ENCODE measurements around the gene OR51Q1. TPM values are rescaled to one million over a fixed set of nuclear protein-coding genes. Genes with fewer than 3 reads are reported as not detected.

The OR51Q1 gene
- total RNA-seq, 2 experiments from 2014 or later: not detected

DNA sequence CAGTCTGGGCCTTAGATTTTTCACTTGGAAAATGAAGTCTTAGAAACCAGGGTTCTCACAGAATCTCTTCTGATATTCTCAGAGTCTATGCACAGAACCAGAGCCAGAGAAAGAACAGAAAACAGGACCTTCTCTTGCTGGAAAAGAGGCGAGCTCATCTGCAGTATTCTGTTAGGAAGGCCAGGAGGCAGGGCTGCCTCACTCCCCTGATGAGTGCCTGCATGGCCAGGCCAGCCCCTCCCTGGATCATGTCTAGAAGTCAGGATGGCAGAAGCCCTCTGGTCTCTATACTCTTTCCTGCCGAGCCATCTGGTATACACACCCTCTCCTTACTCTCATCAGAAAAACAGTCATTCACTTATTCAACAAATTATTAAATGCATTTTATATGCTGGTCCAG lies 37.6 kb upstream of the OR51Q1 start:
- Mint-ChIP-seq H3K9me3 (peaks cover 2% of the 10 kb centered on the region), H3K27ac (no peak overlapping the region), H3K36me3 (ENCODE audit: low read depth) (no peaks in the 10 kb centered on the region), H3K27me3 (no peaks in the 10 kb centered on the region), H3K4me3 (no peak overlapping the region), H3K4me1 (ENCODE audit: low read depth) (no peaks in the 10 kb centered on the region)
- H3K9me3 ChIP-seq (ENCODE audit: control insufficient read depth in 1 of 2, insufficient read depth in 1 of 2, low read length in 2 of 2): no peaks in the 10 kb centered on the region
- ChIA-PET POLR2A (no interaction called here), CTCF (no interaction called here)
- H3K36me3 ChIP-seq (ENCODE audit: insufficient read depth, low read length): no peaks in the 10 kb centered on the region
- H3K4me1 ChIP-seq (ENCODE audit: insufficient read depth, low read length): no peaks in the 10 kb centered on the region
- no peak overlapping the region for H3K27ac ChIP-seq (ENCODE audit: low read depth in 1 of 2, low read length in 2 of 2)
- intact Hi-C loops (cut with DNase I, micrococcal nuclease): loop anchor here in 1 of 2 experiments (10.0 kb wide), 1 partner anchor 1200 kb away; no protein-coding TSS in a partner anchor
- H3K4me3 ChIP-seq (ENCODE audit: low read length): no peak overlapping the region
- H3K27me3 ChIP-seq (ENCODE audit: control insufficient read depth in 1 of 2, insufficient read depth in 2 of 2, low read length in 2 of 2): no peaks in the 10 kb centered on the region
- TF ChIP-seq, protein P1, sequence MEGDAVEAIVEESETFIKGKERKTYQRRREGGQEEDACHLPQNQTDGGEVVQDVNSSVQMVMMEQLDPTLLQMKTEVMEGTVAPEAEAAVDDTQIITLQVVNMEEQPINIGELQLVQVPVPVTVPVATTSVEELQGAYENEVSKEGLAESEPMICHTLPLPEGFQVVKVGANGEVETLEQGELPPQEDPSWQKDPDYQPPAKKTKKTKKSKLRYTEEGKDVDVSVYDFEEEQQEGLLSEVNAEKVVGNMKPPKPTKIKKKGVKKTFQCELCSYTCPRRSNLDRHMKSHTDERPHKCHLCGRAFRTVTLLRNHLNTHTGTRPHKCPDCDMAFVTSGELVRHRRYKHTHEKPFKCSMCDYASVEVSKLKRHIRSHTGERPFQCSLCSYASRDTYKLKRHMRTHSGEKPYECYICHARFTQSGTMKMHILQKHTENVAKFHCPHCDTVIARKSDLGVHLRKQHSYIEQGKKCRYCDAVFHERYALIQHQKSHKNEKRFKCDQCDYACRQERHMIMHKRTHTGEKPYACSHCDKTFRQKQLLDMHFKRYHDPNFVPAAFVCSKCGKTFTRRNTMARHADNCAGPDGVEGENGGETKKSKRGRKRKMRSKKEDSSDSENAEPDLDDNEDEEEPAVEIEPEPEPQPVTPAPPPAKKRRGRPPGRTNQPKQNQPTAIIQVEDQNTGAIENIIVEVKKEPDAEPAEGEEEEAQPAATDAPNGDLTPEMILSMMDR (IDR thresholded peaks at IDR 0.05): no peak
- DNase-seq (no peak), ATAC-seq (ENCODE audit: poor library complexity) (no peak)

DNA sequence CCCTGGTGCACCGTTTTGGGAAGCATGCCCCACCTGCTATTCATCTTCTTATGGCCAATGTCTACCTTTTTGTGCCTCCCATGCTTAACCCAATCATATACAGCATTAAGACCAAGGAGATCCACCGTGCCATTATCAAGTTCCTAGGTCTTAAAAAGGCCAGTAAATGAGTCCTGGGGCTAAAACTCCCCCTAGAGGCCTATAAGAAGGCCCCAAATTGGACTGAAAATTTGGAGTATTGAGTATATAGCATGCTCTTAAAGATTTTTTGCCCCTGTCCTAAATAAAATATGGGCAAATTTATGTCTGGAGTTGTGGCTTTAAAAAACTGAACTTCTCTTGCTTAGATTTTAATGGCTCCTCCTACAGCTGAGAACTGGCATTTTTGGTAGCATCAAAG lies 31.7 kb upstream of the OR51Q1 start:
- intact Hi-C loops (cut with DNase I, micrococcal nuclease): no loop called here
- ATAC-seq (ENCODE audit: poor library complexity): no peak
- no peaks in the 10 kb centered on the region for H3K9me3 Mint-ChIP-seq
- no peaks in the 10 kb centered on the region for H3K36me3 ChIP-seq (ENCODE audit: insufficient read depth, low read length)
- H3K9me3 ChIP-seq (ENCODE audit: control insufficient read depth in 1 of 2, insufficient read depth in 1 of 2, low read length in 2 of 2): no peaks in the 10 kb centered on the region
- no peaks in the 10 kb centered on the region for H3K27me3 Mint-ChIP-seq
- no peak overlapping the region for H3K4me3 ChIP-seq (ENCODE audit: low read length)
- no peaks in the 10 kb centered on the region for H3K36me3 Mint-ChIP-seq (ENCODE audit: low read depth)
- no peaks in the 10 kb centered on the region for H3K4me1 Mint-ChIP-seq (ENCODE audit: low read depth)
- H3K27me3 ChIP-seq (ENCODE audit: control insufficient read depth in 1 of 2, insufficient read depth in 2 of 2, low read length in 2 of 2): no peaks in the 10 kb centered on the region
- TF ChIP-seq, protein P1 (IDR thresholded peaks at IDR 0.05): no peak
- H3K4me1 ChIP-seq (ENCODE audit: insufficient read depth, low read length): no peaks in the 10 kb centered on the region
- H3K27ac Mint-ChIP-seq: no peak overlapping the region
- no peak overlapping the region for H3K27ac ChIP-seq (ENCODE audit: low read depth in 1 of 2, low read length in 2 of 2)
- DNase-seq: no peak
- no peak overlapping the region for H3K4me3 Mint-ChIP-seq
- CTCF ChIA-PET: no interaction called here
- POLR2A ChIA-PET: no interaction called here

DNA sequence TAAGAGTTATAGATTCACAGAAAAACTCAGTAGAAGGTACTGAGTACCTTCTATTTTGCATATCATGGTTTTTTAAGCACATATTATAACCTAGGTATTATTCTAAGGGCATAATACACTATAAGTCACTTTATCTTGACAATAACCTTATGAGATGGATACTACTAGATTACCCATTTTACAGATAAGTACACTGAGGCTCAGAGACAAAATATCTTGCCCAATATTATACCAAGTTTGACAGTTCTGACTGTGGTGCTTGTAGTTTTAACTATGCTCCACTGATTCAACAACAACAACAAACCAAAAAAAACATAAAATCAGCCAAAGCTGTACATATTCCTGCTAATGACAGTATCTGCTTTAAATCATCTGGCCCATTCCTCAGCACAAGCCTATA lies 27.8 kb upstream of the OR51Q1 start:
- Histone ChIP-seq H3K27me3 (ENCODE audit: control insufficient read depth in 1 of 2, insufficient read depth in 2 of 2, low read length in 2 of 2) (no peaks in the 10 kb centered on the region), H3K27ac (ENCODE audit: low read depth in 1 of 2, low read length in 2 of 2) (no peak overlapping the region), H3K9me3 (ENCODE audit: control insufficient read depth in 1 of 2, insufficient read depth in 1 of 2, low read length in 2 of 2) (no peaks in the 10 kb centered on the region), H3K4me1 (ENCODE audit: insufficient read depth, low read length) (no peaks in the 10 kb centered on the region), H3K4me3 (ENCODE audit: low read length) (no peak overlapping the region), H3K36me3 (ENCODE audit: insufficient read depth, low read length) (no peaks in the 10 kb centered on the region)
- no peaks in the 10 kb centered on the region for H3K4me1 Mint-ChIP-seq (ENCODE audit: low read depth)
- no peak overlapping the region for H3K4me3 Mint-ChIP-seq
- no peak overlapping the region for H3K27ac Mint-ChIP-seq
- H3K9me3 Mint-ChIP-seq: peaks cover 3% of the 10 kb centered on the region
- ATAC-seq (ENCODE audit: poor library complexity) (no peak), DNase-seq (no peak)
- TF ChIP-seq, protein P1 (IDR thresholded peaks at IDR 0.05): no peak
- POLR2A ChIA-PET: no interaction called here
- no peaks in the 10 kb centered on the region for H3K36me3 Mint-ChIP-seq (ENCODE audit: low read depth)
- peaks cover 5% of the 10 kb centered on the region for H3K27me3 Mint-ChIP-seq
- intact Hi-C loops (cut with DNase I, micrococcal nuclease): no loop called here
- CTCF ChIA-PET: no interaction called here
